Measurements from ENCODE around the gene CMIP. TPM values are rescaled to one million over a fixed set of nuclear protein-coding genes. Genes with fewer than 3 reads are reported as not detected.

The CMIP gene
- total RNA-seq, 4 donors from 2014 or later: 40.0 to 69.6 (median 47.0) TPM

DNA sequence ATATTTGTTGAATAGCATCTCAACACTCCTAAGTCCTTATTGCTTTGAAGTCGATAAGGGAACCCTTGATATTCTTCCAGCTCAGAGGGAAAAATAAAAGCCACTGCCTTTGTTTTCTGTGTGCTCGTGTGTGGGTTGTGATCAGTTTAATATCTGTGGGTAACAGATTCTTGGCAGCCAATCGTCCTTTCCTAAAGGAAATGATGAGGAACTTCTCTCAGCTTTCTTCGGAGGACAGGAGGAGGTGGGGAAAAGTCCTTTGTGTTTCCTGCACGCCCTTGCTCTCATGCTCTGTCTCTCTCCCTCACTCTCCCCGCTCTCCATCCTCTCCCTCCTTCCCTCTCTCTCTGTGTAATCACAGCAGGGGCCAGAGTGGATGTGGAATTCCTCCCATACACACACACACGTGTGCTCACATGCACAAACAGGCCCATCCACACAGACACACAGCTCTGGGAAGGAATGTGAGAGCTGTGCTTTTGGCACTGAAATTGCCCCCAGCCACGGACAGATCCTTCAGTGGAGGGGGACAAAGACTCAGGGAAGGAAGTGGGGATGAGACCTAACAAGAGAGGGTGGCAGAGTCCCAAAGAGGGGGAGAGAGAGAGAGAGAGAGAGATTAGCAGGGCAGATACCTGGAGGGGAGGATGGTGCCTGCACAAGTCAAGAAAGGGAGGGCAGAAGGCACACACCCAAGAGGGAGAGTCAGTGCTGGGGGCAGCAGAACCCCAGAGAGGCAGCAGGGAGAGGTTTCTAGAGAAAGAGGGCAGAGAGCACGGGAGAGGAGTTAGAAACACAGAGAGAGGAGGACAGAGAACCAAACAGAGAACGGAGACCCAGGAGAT is 250.9 kb downstream of the CMIP start:
- 61 to 64% methylated on average over 7 to 10 of the region's 10 CpGs for WGBS, 2 donors (ENCODE audit: low coverage in 1 of 2)
- Histone ChIP-seq H3K4me1 (peaks cover 0 to 37% (median 16%) of the 10 kb centered on the region in 4 donors), H3K4me3 (no peak overlapping the region), H3K27me3 (no peaks in the 10 kb centered on the region), H3K36me3 (peaks cover 0 to 18% (median 0%) of the 10 kb centered on the region in 4 donors), H3K9me3 (no peaks in the 10 kb centered on the region), H3K27ac (peak overlapping the region; percentile 60 to 82 (median 77))
- TF ChIP-seq, protein P1, sequence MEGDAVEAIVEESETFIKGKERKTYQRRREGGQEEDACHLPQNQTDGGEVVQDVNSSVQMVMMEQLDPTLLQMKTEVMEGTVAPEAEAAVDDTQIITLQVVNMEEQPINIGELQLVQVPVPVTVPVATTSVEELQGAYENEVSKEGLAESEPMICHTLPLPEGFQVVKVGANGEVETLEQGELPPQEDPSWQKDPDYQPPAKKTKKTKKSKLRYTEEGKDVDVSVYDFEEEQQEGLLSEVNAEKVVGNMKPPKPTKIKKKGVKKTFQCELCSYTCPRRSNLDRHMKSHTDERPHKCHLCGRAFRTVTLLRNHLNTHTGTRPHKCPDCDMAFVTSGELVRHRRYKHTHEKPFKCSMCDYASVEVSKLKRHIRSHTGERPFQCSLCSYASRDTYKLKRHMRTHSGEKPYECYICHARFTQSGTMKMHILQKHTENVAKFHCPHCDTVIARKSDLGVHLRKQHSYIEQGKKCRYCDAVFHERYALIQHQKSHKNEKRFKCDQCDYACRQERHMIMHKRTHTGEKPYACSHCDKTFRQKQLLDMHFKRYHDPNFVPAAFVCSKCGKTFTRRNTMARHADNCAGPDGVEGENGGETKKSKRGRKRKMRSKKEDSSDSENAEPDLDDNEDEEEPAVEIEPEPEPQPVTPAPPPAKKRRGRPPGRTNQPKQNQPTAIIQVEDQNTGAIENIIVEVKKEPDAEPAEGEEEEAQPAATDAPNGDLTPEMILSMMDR (IDR thresholded peaks at IDR 0.05): no peak
- TF ChIP-seq POLR2A (IDR thresholded peaks at IDR 0.05) (no peak), EP300 (IDR thresholded peaks at IDR 0.05; ENCODE audit: low read depth) (no peak), POLR2AphosphoS5 (IDR thresholded peaks at IDR 0.05) (no peak)
- DNase-seq: no peak
- in situ Hi-C loops (cut with MboI; ENCODE audit: low pct_ligation_motif_present in 1 of 4, low pct_unique_long_range_greater_than_20kb in 1 of 4, low sequenced_read_pairs in 3 of 4): no loop called here
- intact Hi-C loops (cut with DNase I; ENCODE audit: low total_unique reads): no loop called here

DNA sequence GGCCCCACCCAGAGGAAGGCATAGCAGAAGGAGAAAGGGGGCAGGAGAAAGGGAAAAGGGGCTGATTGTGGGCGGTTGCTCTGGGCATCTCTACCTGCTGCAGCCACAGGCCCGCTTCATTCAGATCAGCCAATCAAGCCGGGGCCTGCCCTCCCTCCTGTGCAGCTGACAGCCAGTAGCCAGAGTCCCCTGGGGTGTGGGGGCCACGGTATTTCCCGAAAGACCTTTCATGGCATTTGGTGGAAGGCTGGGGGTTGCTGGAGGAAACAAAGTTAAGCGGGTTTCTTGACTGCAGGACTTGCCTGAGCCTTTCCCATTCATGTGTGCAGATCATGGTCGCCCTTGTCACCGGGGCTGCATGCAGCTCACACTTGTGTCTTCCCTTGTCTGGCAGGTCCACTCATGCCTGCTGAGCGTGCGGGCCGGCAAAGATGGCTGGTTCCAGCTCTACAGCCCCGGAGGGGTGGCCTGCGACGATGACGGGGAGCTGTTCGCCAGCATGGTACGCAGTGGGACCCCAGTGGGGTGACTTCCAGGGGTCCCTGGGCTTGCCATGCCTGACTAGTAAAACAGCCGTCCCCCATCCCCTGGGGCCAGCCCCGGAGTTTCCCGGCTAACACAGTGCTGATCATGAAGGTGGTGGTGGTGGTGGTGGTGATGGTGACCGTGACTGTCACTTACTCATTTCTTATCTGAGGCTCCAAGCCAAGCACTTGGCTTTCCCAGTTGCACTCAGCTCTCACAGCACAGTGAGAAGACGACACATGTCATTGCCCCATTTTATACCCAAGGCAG is 251.8 kb downstream of the CMIP start:
- Histone ChIP-seq H3K4me3 (no peak overlapping the region), H3K9me3 (no peaks in the 10 kb centered on the region), H3K36me3 (peaks cover 0 to 22% (median 0%) of the 10 kb centered on the region in 4 donors), H3K27me3 (no peaks in the 10 kb centered on the region), H3K27ac (peak overlapping the region; percentile 60 to 82 (median 77)), H3K4me1 (peaks cover 0 to 37% (median 16%) of the 10 kb centered on the region in 4 donors)
- WGBS, 2 donors (ENCODE audit: low coverage in 1 of 2): 83 to 88% methylated on average over 1 to 22 of the region's 22 CpGs
- intact Hi-C loops (cut with DNase I; ENCODE audit: low total_unique reads): no loop called here
- TF ChIP-seq EP300 (IDR thresholded peaks at IDR 0.05; ENCODE audit: low read depth): no peak
- TF ChIP-seq, protein P1 (IDR thresholded peaks at IDR 0.05): no peak
- no peak for TF ChIP-seq POLR2AphosphoS5 (IDR thresholded peaks at IDR 0.05)
- no peak for TF ChIP-seq POLR2A (IDR thresholded peaks at IDR 0.05)
- no peak for DNase-seq
- in situ Hi-C loops (cut with MboI; ENCODE audit: low pct_ligation_motif_present in 1 of 4, low pct_unique_long_range_greater_than_20kb in 1 of 4, low sequenced_read_pairs in 3 of 4): no loop called here

DNA sequence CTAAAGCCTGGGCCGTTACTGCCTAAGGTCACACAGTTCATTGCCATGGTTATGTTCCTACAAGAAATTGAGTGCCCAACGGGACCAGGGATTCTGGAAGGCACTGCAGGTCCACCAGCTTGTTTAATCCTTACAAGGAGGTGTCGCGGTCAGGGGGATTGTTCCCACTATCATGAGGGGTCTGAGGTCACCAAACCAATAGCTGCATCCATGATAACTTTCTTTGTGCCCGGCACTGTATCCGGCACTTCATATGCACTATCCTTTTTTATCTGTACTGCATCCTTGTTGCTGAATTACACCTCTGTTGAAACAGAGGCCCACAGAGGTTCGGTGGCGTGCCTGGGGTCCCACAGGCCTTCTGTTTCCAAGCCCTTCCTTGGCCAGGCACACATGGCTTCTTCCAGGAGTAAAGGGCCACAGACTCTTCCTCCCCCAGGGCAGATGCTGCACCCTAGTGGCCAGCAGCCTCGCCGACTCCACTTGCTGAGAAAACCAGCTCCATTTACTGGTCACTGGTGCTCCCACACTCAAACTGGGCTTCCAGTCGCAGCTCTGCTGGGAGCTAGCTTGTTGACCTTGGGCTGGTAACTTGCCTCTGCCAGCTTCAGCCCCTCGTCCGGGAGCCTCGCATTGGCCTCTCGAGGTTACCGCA is 252.5 kb downstream of the CMIP start:
- H3K36me3 ChIP-seq: peaks cover 0 to 24% (median 0%) of the 10 kb centered on the region in 4 donors
- intact Hi-C loops (cut with DNase I; ENCODE audit: low total_unique reads): no loop called here
- in situ Hi-C loops (cut with MboI; ENCODE audit: low pct_ligation_motif_present in 1 of 4, low pct_unique_long_range_greater_than_20kb in 1 of 4, low sequenced_read_pairs in 3 of 4): no loop called here
- H3K4me3 ChIP-seq: no peak overlapping the region
- TF ChIP-seq POLR2A (IDR thresholded peaks at IDR 0.05): no peak
- TF ChIP-seq, protein P1 (IDR thresholded peaks at IDR 0.05): peak; percentile 56 to 74 (median 67)
- H3K4me1 ChIP-seq: peaks cover 0 to 37% (median 16%) of the 10 kb centered on the region in 4 donors
- no peaks in the 10 kb centered on the region for H3K27me3 ChIP-seq
- DNase-seq: peak; percentile 68
- H3K27ac ChIP-seq: peak overlapping the region; percentile 26 to 78 (median 56)
- WGBS, 2 donors (ENCODE audit: low coverage in 1 of 2): 85 to 100% methylated on average over 1 to 16 of the region's 16 CpGs
- H3K9me3 ChIP-seq: no peaks in the 10 kb centered on the region

Measured in transverse colon (tissue), 4 donors.